OCI-LY3 (cell line): ENCODE measurements around the gene MIPOL1.

Experiments used
- EZH2phosphoT487 ChIP-seq: fragments of 200-600 bp; shearing (Covaris generic); IDR thresholded peaks from 2 replicates; pipeline ENCODE4 v1.6.1; 2018; ENCODE audit warnings: antibody characterized with exemption, mixed run types, low read depth
- TF ChIP-seq, protein P1 (sequence below): fragments of 200-600, 300-600 bp; sonication (generic); IDR thresholded peaks from 2 replicates; pipeline ENCODE4 v1.5.1; 2014; ENCODE audit warnings: antibody characterized with exemption, low read length, low read depth

DNA sequence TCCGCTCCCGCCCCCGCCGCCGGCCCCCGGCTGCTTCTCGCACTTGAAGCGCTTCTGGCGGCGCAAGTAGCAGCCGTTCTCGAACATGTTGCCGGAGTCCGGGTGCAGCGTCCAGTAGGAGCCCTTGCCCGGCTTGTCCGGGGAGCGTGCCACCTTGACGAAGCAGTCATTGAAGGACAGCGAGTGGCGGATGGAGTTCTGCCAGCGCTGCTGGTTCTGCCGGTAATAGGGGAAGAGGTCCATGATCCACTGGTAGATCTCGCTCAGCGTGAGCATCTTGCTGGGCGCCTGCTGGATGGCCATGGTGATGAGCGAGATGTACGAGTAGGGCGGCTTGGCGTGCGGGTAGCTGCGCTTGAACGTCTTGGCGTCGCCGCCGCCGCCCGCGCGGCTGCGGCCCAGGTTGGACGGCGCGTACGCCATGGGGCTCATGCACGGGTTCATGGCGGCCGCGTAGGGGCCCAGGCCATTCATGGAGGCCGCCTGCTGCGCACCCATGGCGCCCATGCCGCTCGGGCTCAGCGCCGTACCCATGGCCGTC is 394.3 kb downstream of the MIPOL1 start:
- TF ChIP-seq, protein P1, sequence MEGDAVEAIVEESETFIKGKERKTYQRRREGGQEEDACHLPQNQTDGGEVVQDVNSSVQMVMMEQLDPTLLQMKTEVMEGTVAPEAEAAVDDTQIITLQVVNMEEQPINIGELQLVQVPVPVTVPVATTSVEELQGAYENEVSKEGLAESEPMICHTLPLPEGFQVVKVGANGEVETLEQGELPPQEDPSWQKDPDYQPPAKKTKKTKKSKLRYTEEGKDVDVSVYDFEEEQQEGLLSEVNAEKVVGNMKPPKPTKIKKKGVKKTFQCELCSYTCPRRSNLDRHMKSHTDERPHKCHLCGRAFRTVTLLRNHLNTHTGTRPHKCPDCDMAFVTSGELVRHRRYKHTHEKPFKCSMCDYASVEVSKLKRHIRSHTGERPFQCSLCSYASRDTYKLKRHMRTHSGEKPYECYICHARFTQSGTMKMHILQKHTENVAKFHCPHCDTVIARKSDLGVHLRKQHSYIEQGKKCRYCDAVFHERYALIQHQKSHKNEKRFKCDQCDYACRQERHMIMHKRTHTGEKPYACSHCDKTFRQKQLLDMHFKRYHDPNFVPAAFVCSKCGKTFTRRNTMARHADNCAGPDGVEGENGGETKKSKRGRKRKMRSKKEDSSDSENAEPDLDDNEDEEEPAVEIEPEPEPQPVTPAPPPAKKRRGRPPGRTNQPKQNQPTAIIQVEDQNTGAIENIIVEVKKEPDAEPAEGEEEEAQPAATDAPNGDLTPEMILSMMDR: no peak
- no peak for TF ChIP-seq EZH2phosphoT487
